ENCODE results near the gene USH2A.

GRCh38 chr1:216045400-216045799 is 377.8 kb downstream of the USH2A start:
- TF ChIP-seq, protein P1, sequence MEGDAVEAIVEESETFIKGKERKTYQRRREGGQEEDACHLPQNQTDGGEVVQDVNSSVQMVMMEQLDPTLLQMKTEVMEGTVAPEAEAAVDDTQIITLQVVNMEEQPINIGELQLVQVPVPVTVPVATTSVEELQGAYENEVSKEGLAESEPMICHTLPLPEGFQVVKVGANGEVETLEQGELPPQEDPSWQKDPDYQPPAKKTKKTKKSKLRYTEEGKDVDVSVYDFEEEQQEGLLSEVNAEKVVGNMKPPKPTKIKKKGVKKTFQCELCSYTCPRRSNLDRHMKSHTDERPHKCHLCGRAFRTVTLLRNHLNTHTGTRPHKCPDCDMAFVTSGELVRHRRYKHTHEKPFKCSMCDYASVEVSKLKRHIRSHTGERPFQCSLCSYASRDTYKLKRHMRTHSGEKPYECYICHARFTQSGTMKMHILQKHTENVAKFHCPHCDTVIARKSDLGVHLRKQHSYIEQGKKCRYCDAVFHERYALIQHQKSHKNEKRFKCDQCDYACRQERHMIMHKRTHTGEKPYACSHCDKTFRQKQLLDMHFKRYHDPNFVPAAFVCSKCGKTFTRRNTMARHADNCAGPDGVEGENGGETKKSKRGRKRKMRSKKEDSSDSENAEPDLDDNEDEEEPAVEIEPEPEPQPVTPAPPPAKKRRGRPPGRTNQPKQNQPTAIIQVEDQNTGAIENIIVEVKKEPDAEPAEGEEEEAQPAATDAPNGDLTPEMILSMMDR (IDR thresholded peaks at IDR 0.05), result no peak
- no peak for TF ChIP-seq USF1 (IDR thresholded peaks at IDR 0.05; ENCODE audit: borderline replicate concordance, low read depth)
- TF ChIP-seq GATA2 (CRISPR knock-in tag; IDR thresholded peaks at IDR 0.05), result no peak
- TF ChIP-seq, protein P2, sequence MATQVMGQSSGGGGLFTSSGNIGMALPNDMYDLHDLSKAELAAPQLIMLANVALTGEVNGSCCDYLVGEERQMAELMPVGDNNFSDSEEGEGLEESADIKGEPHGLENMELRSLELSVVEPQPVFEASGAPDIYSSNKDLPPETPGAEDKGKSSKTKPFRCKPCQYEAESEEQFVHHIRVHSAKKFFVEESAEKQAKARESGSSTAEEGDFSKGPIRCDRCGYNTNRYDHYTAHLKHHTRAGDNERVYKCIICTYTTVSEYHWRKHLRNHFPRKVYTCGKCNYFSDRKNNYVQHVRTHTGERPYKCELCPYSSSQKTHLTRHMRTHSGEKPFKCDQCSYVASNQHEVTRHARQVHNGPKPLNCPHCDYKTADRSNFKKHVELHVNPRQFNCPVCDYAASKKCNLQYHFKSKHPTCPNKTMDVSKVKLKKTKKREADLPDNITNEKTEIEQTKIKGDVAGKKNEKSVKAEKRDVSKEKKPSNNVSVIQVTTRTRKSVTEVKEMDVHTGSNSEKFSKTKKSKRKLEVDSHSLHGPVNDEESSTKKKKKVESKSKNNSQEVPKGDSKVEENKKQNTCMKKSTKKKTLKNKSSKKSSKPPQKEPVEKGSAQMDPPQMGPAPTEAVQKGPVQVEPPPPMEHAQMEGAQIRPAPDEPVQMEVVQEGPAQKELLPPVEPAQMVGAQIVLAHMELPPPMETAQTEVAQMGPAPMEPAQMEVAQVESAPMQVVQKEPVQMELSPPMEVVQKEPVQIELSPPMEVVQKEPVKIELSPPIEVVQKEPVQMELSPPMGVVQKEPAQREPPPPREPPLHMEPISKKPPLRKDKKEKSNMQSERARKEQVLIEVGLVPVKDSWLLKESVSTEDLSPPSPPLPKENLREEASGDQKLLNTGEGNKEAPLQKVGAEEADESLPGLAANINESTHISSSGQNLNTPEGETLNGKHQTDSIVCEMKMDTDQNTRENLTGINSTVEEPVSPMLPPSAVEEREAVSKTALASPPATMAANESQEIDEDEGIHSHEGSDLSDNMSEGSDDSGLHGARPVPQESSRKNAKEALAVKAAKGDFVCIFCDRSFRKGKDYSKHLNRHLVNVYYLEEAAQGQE (IDR thresholded peaks at IDR 0.05; ENCODE audit: low read depth, low read length), result no peak
- no peak for TF ChIP-seq SIN3A (IDR thresholded peaks at IDR 0.05; ENCODE audit: borderline replicate concordance, low read depth, low read length)
